HG03039 (cell line): ENCODE measurements around the gene VWA1.
"Not testable (repeated sequence)": the region's sequence is repeated elsewhere in the genome, so short reads cannot be mapped to it uniquely, and the experiment has no call there.

Source experiments
- ATAC-seq: cut with Tn5 transposase; IDR thresholded peaks from one replicate; pipeline ENCODE4 v1.9.1; 2021; ENCODE audit warnings: mild to moderate bottlenecking, moderate library complexity; ENCODE audit not compliant: unreplicated experiment

VWA1 gene

GRCh38 chr1:1454286-1455056 is 19.0 kb downstream of the VWA1 start:
- ATAC-seq: not testable (repeated sequence)

GRCh38 chr1:1455366-1455884 is 19.9 kb downstream of the VWA1 start:
- no peak for ATAC-seq

GRCh38 chr1:1455934-1456333 is 20.4 kb downstream of the VWA1 start:
- not testable (repeated sequence) for ATAC-seq

GRCh38 chr1:1456683-1457255 is 21.3 kb downstream of the VWA1 start:
- not testable (repeated sequence) for ATAC-seq

GRCh38 chr1:1459156-1459555 is 23.7 kb downstream of the VWA1 start:
- ATAC-seq: not testable (repeated sequence)

GRCh38 chr1:1459711-1460110 is 24.2 kb downstream of the VWA1 start:
- ATAC-seq: not testable (repeated sequence)

GRCh38 chr1:1460540-1461130 is 25.1 kb downstream of the VWA1 start:
- no peak for ATAC-seq

GRCh38 chr1:1461721-1462317 is 26.3 kb downstream of the VWA1 start:
- no peak for ATAC-seq

- ATAC-seq: no peak
Measured at GRCh38 chr1:1462318-1462966, 27.0 kb downstream of the VWA1 start.

- ATAC-seq: no peak
Measured at GRCh38 chr1:1463312-1463711, 27.8 kb downstream of the VWA1 start.

- ATAC-seq: not testable (repeated sequence)
Measured at GRCh38 chr1:1468196-1468985, 32.9 kb downstream of the VWA1 start.

GRCh38 chr1:1470626-1471388 is 35.3 kb downstream of the VWA1 start:
- no peak for ATAC-seq

- ATAC-seq: peak; percentile 72
Measured at GRCh38 chr1:1471389-1472052, 36.0 kb downstream of the VWA1 start, which contains the start of gene ATAD3B. ATAD3B (plus strand) TSS chr1:1471765; CDS start chr1:1471885, 120 bp downstream.

GRCh38 chr1:1472053-1472876 is 36.8 kb downstream of the VWA1 start:
- ATAC-seq: not testable (repeated sequence)

- ATAC-seq: not testable (repeated sequence)
Measured at GRCh38 chr1:1476011-1476410, 40.5 kb downstream of the VWA1 start.

GRCh38 chr1:1477206-1477605 is 41.7 kb downstream of the VWA1 start:
- ATAC-seq: no peak

GRCh38 chr1:1479547-1480487 is 44.3 kb downstream of the VWA1 start:
- ATAC-seq: no peak
